ENCODE measurements around the gene PDGFRB.

Gene PDGFRB

DNA sequence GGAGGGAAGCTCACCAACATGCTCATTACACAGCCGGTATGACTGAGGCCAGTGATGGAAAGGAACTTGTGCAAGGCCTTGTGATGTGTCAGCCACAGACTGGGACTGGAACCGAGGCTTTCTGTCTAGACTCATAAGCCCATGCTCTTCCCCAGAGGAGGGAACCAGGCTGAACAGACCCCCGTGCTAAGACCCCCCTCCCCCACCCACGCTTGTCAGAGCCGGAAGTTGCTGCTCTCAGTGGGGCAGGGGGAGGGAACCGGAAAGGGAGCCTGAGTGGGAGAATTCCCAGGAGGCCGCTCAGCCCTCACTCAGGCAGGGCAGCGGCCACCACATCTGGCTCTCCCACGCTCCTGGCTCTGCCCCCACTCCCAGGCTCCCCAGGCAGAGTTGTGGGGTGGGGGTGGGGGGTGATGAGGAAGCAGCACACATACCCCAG lies 4.1 kb upstream of the PDGFRB start:
- Histone ChIP-seq H3K4me2 (no peak overlapping the region), H3K27ac (no peak overlapping the region), H3K4me3 (IDR thresholded peaks at IDR 0.05; ENCODE audit: insufficient read depth, low read depth, low read length) (no peak overlapping the region), H3K27me3 (ENCODE audit: insufficient read depth, low read depth) (no peaks in the 10 kb centered on the region), H2AFZ (ENCODE audit: low read depth) (no peak overlapping the region), H3K79me2 (ENCODE audit: insufficient read depth, low read depth) (no peaks in the 10 kb centered on the region), H3K9ac (no peak overlapping the region), H4K20me1 (ENCODE audit: insufficient read depth) (no peaks in the 10 kb centered on the region), H3K4me1 (ENCODE audit: low read depth, poor library complexity, severe bottlenecking) (peaks cover 4% of the 10 kb centered on the region), H3K36me3 (ENCODE audit: insufficient read depth) (no peaks in the 10 kb centered on the region)
- TF ChIP-seq, protein P1, sequence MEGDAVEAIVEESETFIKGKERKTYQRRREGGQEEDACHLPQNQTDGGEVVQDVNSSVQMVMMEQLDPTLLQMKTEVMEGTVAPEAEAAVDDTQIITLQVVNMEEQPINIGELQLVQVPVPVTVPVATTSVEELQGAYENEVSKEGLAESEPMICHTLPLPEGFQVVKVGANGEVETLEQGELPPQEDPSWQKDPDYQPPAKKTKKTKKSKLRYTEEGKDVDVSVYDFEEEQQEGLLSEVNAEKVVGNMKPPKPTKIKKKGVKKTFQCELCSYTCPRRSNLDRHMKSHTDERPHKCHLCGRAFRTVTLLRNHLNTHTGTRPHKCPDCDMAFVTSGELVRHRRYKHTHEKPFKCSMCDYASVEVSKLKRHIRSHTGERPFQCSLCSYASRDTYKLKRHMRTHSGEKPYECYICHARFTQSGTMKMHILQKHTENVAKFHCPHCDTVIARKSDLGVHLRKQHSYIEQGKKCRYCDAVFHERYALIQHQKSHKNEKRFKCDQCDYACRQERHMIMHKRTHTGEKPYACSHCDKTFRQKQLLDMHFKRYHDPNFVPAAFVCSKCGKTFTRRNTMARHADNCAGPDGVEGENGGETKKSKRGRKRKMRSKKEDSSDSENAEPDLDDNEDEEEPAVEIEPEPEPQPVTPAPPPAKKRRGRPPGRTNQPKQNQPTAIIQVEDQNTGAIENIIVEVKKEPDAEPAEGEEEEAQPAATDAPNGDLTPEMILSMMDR (conservative IDR thresholded peaks at IDR 0.05; ENCODE audit: low read depth, low read length): no peak

DNA sequence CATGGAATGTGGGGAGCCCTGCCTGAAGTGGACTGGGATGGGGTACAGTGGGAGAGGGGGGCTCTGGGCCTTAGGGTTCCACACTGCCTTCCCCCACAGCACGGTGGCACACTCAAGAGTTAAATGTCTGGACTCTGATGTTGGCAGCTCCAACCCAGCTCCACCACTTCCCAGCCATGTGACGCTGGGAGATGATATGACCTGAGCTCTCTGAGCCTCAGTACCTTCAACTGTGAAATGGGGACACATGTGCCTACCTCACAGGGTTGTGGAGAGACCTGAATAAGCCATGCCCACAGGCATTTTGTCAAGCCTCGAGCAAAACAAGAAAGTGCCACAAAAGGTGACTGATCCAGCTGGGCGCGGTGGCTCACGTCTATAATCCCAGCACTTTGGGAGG lies 3.4 kb upstream of the PDGFRB start:
- H3K4me1 ChIP-seq (ENCODE audit: low read depth, poor library complexity, severe bottlenecking): peaks cover 4% of the 10 kb centered on the region
- H3K9ac ChIP-seq: no peak overlapping the region
- H4K20me1 ChIP-seq (ENCODE audit: insufficient read depth): no peaks in the 10 kb centered on the region

DNA sequence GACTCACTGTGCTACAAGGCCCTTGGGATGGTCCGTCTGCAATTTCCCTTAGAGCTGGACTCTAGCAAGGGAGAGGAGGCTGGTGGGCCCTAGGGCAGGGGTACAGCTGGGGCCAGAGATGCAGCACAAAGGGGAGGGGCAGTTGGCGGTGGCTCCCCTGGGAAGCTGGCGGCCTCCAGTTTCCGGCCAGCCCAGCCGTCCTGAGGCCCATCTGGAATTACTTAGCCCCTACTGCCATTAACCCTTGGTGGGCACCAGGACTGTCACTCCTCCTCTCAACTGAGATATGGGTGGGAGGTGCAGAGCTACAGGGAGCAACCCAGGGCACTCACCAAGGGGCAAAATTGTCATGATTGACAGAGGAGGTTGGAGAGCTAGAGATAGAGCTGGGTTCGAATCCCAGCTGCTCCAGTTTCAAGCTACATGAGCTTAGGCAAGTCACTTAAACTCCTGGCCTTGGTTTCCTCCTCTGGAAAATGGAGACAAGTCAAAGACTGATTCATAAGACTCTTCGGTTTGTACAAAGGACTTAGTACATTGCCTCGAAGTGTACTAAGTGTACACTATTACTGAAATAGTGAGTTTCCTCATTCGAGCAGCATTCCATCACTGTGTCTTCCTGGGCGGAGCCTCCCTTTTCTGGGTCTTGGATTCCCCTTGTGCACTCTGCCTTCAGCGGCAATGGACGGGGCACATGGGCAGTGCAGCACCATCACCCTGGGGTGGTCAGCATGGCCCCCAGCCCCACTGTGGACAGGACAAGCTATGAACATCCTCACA lies 2.7 kb upstream of the PDGFRB start:
- H3K27ac ChIP-seq: no peak overlapping the region
- no peak overlapping the region for H3K4me2 ChIP-seq

More for the DNA sequence above, 3.4 kb upstream of the PDGFRB start:
- Histone ChIP-seq H3K36me3 (ENCODE audit: insufficient read depth) (no peaks in the 10 kb centered on the region), H3K27me3 (ENCODE audit: insufficient read depth, low read depth) (no peaks in the 10 kb centered on the region), H3K4me3 (IDR thresholded peaks at IDR 0.05; ENCODE audit: insufficient read depth, low read depth, low read length) (no peak overlapping the region), H3K79me2 (ENCODE audit: insufficient read depth, low read depth) (no peaks in the 10 kb centered on the region), H3K27ac (no peak overlapping the region), H2AFZ (ENCODE audit: low read depth) (no peak overlapping the region), H3K4me2 (no peak overlapping the region)
- TF ChIP-seq, protein P1 (conservative IDR thresholded peaks at IDR 0.05; ENCODE audit: low read depth, low read length): no peak

DNA sequence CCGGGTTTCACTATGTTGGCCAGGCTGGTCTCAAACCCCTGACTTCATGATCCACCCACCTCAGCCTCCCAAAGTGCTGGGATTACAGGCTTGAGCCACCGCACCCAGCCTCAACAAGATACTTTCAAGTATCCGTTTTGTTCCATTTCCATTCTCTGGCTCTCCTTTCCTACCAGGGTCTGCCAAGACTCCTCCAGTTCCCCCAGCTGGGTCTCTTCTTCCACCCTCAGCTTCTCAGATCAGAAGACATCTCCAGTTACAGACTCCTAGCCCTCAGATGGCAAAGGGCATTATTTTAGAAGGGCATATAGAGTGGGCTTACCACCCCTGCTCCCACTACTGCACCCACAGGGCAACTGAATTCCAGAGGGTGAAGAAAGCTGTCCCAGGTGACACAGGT lies 1.5 kb upstream of the PDGFRB start:
- no peak overlapping the region for H3K27ac ChIP-seq
- H3K27me3 ChIP-seq (ENCODE audit: insufficient read depth, low read depth): no peaks in the 10 kb centered on the region
- H3K4me2 ChIP-seq: no peak overlapping the region
- no peak overlapping the region for H2AFZ ChIP-seq (ENCODE audit: low read depth)
- no peaks in the 10 kb centered on the region for H3K36me3 ChIP-seq (ENCODE audit: insufficient read depth)
- no peak overlapping the region for H3K4me3 ChIP-seq (IDR thresholded peaks at IDR 0.05; ENCODE audit: insufficient read depth, low read depth, low read length)
- TF ChIP-seq, protein P1 (conservative IDR thresholded peaks at IDR 0.05; ENCODE audit: low read depth, low read length): no peak
- H3K9ac ChIP-seq: no peak overlapping the region
- H4K20me1 ChIP-seq (ENCODE audit: insufficient read depth): no peaks in the 10 kb centered on the region
- H3K79me2 ChIP-seq (ENCODE audit: insufficient read depth, low read depth): no peaks in the 10 kb centered on the region
- peaks cover 4% of the 10 kb centered on the region for H3K4me1 ChIP-seq (ENCODE audit: low read depth, poor library complexity, severe bottlenecking)

More for the DNA sequence above, 2.7 kb upstream of the PDGFRB start:
- TF ChIP-seq, protein P1 (conservative IDR thresholded peaks at IDR 0.05; ENCODE audit: low read depth, low read length): no peak
- H3K9ac ChIP-seq: no peak overlapping the region
- H3K27me3 ChIP-seq (ENCODE audit: insufficient read depth, low read depth): no peaks in the 10 kb centered on the region
- no peak overlapping the region for H2AFZ ChIP-seq (ENCODE audit: low read depth)
- no peaks in the 10 kb centered on the region for H4K20me1 ChIP-seq (ENCODE audit: insufficient read depth)
- peaks cover 4% of the 10 kb centered on the region for H3K4me1 ChIP-seq (ENCODE audit: low read depth, poor library complexity, severe bottlenecking)
- H3K79me2 ChIP-seq (ENCODE audit: insufficient read depth, low read depth): no peaks in the 10 kb centered on the region
- H3K36me3 ChIP-seq (ENCODE audit: insufficient read depth): no peaks in the 10 kb centered on the region
- H3K4me3 ChIP-seq (IDR thresholded peaks at IDR 0.05; ENCODE audit: insufficient read depth, low read depth, low read length): no peak overlapping the region
